Fibroblast of the conjunctiva (primary cell): ENCODE results near the gene POGLUT2.

Experiments
- DNase-seq: peaks from one replicate; pipeline ENCODE4 v3.0.0-alpha.2; 2010; ENCODE audit warnings: low read depth

The POGLUT2 gene

DNA sequence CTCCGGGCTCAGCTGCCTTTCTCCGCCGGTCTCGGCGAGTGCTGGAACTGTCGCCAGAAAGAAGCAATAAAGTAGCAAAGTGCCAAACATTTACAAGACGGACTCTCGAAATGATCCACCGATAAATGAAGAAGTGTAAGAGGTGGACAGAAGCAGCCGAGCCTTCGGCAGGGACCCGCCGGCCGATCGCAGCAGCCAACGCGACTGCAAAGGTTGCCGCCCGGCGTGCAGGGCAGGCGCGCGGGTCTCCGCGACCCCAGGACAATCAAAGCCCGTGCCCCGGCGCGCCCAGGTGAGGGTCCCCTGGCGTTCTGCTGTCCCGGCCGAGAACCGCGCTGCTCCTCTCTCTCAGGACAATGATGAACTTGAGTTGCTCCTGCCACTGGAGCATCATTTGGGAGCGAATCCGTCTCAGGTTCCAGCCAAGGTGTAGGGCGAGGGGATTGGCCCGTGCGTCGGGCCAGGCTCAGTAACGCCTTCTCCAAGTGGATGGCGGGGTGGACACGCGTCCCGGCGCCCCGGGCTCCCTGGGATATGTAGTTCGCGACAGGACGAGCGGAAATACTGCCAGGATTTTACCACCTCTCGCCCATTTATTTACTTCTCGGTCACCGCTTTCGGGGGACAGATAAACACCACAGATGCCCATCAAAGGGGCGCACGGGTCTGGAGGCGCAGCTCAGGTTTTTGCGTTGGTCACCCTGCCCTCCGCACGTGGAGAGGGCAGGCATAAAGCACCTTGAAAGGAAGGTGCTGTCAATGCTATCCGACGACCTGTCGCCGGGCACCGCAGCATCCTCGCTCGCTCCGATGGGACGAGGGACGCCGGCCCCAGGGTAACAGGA is at the start of gene POGLUT2, which contains the start of gene BIVM:
Gene POGLUT2, minus strand, starts transcription at position 396 of the 845 bp plus-strand sequence. Its CDS starts 306 bp downstream, at position 90.
Gene BIVM, plus strand, starts transcription at position 539 of the 845 bp plus-strand sequence. CDS start 8,149 bp downstream, outside the sequence.
- DNase-seq = peak; percentile 88

- no peak for DNase-seq
Observed at GRCh38 chr13:102847272-102848234, 48.8 kb upstream of the POGLUT2 start.

DNA sequence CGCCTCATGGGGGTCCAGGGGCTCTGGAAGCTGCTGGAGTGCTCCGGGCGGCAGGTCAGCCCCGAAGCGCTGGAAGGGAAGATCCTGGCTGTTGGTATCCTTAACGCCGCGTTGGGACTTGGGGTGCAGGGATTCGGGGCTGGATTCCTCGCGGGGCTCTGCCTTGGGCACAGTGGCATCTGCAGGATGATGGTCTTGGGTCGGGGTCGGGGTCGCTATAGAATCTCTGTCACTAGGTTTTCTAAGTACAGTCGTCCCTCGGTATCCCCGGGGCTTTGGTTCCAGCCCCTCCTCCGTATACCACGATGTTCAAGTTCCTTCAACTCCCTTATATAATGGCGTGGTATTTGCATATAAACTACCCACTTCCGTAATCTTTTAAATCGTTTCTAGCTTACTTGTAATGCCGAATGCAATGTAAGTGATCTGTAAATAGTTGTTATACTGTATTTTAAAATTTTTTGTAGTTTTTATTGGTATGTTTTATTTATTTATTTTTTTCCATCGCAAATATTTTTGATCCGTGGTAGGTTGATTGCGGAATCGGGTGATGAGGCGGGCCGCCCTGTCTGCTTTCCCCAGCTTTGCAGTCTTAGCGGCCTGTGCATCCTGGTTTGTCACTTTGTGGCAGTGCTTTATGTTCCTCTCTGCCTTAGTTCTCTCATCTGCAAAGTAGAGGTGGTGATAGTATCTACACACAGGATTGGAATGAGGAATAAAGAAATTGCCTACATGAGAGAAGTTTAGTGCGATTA is 47.7 kb upstream of the POGLUT2 start:
- no peak for DNase-seq

GRCh38 chr13:102845630-102846260 is 47.0 kb upstream of the POGLUT2 start, which contains the start of gene ERCC5:
ERCC5 (plus strand) TSS chr13:102846032; CDS start chr13:102846267, 235 bp downstream.
- DNase-seq = peak; percentile 91

GRCh38 chr13:102845289-102845629 is 46.5 kb upstream of the POGLUT2 start:
- no peak for DNase-seq

GRCh38 chr13:102839462-102839861 is 40.7 kb upstream of the POGLUT2 start:
- DNase-seq = no peak

GRCh38 chr13:102838982-102839381 is 40.2 kb upstream of the POGLUT2 start:
- DNase-seq = no peak

DNA sequence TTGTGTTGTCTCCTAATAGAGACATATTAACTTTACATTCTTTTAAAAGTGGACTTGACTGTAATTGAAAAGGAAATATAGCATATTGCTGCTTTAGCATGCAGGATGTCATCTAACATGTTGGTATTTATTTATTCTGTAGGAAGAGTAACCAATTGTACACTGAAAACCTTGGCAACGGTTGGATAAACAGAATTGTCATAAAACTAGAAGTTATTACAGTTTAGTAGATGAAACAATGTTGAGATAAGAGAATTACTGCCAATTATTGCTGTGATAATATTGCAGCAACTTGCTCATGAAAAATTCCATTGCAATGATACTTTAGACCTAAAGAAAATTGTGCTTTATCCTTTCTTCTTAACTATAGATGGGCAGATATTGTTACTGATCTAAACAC is 39.5 kb upstream of the POGLUT2 start:
- no peak for DNase-seq

DNA sequence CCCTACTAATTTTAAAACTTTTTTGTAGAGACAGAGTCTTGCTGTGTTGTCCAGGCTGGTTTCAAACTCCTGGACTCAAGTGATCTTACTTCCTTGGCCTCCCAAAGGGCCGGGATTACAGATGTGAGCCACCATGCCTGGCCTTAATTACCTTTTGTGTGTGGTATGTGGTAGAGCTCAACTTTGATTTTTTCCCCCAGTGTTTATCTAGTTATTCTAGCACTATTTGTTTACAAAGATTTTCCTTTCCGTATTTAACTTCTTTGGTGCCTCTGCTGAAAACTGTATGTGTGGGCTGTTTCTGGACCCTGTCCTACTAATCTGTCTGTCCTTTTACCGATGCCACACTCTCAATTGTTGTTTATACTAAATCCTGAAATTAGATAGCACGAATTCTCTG is 37.7 kb upstream of the POGLUT2 start:
- no peak for DNase-seq

- no peak for DNase-seq
Observed at GRCh38 chr13:102830646-102831045, 31.9 kb upstream of the POGLUT2 start.

- peak; percentile 79 for DNase-seq
Observed at GRCh38 chr13:102825921-102826706, 27.3 kb upstream of the POGLUT2 start.

- no peak for DNase-seq
Observed at GRCh38 chr13:102825400-102825799, 26.6 kb upstream of the POGLUT2 start.

DNA sequence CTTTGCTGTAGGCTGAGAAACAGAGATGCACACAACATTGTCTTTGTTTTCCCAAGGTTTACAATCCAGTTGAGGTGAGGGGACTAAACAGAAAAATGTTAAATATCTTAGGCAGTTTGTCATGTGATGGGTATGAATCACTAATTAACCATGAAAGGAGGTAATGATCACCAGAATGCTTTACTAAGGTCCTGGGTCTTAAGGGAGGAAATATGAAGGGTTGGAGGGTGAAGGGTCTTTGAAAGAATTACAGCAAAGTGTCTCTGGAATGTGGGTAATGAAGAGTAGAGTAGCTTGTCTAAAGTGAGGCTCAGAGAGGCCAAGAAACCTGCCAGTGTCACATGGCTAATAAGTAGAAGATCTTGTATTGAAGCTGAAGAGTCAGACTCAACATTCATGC is 19.1 kb upstream of the POGLUT2 start:
- no peak for DNase-seq

- DNase-seq = no peak
Observed at GRCh38 chr13:102817241-102817640, 18.5 kb upstream of the POGLUT2 start.

DNA sequence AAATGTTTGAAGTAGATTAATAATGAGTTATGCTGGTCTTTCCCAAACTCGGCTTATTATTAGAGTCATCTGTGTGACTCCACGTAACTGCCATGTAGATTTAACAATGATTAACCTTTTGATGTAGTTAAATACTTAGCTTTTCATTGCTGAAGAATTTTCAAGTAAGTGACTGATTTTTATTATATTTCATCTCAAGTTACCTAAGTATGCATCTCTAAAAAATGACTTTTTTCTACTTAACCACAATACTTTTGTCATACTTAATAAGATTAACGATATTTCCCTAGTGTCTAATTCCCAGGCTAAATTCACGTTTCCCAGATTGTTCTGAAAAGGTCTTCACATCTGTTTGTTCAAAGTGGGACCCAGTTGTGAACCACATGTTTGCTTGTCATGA is 17.9 kb upstream of the POGLUT2 start:
- no peak for DNase-seq

GRCh38 chr13:102815788-102816187 is 17.0 kb upstream of the POGLUT2 start:
- no peak for DNase-seq

DNA sequence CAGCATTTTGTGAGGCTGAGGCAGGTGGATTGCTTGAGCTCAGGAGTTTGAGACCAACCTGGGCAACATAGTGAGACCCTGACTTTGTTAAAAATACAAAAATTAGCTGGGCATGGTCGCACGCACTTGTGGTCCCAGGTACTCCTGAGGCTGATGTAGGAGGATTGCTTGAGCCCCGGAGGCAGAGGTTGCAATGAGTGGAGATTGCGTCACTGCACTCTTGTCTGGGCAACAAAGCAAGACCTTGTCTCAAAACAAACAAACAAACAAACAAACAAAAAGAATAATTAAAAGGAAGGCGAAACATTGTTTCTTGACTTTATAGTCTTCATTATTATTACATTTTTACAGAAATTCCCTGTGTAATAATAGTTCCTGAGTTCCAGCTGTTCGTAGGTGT is 16.0 kb upstream of the POGLUT2 start:
- no peak for DNase-seq

- no peak for DNase-seq
Observed at GRCh38 chr13:102814025-102814607, 15.3 kb upstream of the POGLUT2 start.

- DNase-seq = no peak
Observed at GRCh38 chr13:102812611-102813287, 14.0 kb upstream of the POGLUT2 start.

DNA sequence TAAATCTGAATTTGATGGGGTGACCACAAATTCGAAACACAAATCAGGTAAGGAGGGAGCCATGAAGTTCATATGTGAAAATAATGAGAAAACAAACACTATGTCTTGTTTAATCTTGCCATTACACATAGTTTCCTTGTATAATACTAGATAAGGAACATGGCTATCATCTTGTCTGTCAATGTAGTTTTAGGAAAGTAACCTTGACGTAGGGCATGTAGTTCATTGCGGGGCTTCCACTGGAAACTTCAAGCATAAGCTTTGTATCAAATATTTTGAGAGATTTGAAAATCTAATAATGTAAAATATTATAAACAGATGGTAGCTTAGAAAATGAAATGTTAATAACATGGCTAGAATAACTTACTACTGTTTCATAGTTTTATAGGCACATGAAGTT is 8.9 kb upstream of the POGLUT2 start:
- DNase-seq = no peak
